Measurements from ENCODE around the gene IDH3A.
"Not testable (repeated sequence)": the region's sequence is repeated elsewhere in the genome, so short reads cannot be mapped to it uniquely, and the experiment has no call there.

Gene IDH3A

GRCh38 chr15:78129751-78130287, 19.3 kb upstream of the IDH3A start:
- DNase-seq = no peak

GRCh38 chr15:78130466-78131294, 18.5 kb upstream of the IDH3A start:
- DNase-seq = no peak

GRCh38 chr15:78131295-78132061, 17.7 kb upstream of the IDH3A start, which contains the start of gene CIB2:
TSS of gene CIB2 (minus strand) at chr15:78131445. CDS start at chr15:78131215, 230 bp downstream.
- peak; percentile 56 for DNase-seq

DNA sequence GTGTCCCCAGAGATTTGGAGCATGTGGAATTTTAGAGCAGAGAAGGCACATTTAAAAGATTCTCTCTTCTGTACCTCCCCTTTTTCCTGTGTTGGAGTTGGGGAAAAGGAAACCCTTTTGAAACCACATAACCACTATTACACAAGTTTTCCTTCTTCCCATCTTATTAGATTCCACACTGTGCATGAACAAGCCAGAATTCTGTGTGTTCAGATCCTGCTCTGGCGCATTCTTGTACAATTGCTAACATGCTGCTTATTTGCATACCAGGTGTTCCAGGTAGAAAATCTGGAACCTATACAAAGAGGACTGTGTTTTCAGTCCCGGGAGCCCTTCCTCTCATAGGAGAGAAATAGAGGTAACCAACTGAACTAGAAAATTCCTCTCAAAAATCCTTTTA, 15.4 kb upstream of the IDH3A start:
- no peak for DNase-seq

DNA sequence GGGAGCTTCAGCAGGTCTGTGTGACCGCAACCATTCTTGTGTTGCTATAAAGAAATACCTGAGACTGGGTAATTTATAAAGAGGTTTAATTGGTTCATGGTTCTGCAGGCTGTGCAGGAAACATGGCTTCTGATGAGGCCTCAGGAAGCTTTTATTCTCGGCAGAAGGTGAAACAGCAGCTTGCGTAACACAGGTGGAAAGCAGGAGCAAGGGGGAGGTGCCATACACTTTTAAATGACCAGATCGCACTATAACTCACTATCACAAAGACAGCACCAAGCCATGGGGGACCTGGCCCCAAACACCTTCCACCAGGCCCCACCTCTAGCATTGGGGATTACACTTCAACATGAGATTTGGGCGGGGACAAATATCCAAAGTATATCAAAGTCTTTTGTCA, 9.6 kb upstream of the IDH3A start:
- no peak for DNase-seq

DNA sequence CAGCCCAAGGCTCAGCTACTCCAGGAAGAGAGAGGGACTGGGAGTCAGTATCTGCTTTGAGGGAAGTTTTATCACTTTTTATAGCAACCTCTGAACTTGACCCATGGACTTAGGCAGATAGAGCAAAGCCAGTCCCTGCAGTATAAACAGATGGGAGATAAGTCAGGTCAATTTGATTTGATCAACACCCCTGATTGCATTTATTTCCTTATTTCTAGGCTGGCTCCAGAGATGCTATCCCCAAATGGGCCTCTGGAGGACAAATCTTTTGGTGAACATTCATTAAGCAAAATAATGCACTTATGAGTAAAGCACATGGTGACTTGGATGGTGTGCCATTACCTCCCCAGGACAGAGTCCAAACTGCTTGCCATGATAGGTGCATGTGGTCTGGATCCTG, 8.9 kb upstream of the IDH3A start:
- no peak for DNase-seq

- DNase-seq = no peak
Measured at GRCh38 chr15:78142332-78142731, 6.8 kb upstream of the IDH3A start.

DNA sequence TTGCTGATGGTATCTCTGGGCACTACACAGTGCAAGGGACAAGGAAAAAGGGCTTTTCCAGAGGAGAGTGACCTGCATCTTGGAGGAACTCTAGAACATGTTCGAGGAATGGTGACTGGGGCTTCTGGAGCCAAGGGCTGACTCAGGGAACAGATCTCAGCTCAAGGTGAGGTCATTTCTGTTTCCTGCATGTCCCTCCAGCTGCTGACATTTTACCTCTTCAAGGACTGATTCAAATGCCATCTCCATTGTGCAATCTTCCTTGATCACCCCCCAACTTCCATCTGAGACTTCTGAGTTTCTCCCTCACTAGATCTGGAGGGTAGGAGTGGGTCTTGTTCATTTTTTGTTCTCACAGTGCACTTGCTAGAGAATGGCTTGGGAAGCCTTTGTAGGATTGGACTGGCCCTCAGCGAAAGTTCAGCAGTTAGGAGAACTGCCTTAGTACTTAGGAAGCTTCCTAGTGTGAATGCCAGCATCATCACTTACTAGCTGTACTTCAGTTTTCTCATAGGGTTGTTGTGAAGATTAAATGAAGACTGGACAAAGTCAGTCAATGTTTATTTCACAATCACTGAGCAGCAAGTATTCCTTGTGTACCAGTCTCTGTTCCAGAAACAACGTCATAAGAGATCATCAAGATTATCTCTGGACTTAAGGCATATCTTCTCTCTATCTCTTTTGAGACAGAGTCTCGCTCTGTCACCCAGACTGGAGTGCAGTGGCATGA, 2.6 kb upstream of the IDH3A start:
- DNase-seq = no peak

DNA sequence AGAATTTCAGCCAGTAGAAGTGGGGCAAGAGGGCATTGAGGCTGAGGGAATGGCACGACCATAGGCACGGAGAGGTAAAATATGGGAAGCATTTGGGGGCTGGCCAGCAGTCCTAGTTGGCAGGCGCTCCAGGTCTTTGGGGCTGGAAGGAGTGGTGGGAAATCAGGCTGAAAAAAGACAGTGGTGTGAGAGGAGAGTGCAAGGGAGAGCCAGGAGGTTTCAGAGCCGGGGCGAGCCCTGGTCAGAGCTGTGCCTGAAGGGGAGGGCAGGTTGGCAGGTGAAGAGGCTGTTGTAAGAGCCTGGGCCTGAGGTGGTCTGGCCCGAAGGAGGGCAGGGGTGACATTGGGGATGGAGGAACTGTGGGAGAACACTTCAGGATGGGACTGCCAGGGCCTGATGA, 1.6 kb upstream of the IDH3A start:
- no peak for DNase-seq

DNA sequence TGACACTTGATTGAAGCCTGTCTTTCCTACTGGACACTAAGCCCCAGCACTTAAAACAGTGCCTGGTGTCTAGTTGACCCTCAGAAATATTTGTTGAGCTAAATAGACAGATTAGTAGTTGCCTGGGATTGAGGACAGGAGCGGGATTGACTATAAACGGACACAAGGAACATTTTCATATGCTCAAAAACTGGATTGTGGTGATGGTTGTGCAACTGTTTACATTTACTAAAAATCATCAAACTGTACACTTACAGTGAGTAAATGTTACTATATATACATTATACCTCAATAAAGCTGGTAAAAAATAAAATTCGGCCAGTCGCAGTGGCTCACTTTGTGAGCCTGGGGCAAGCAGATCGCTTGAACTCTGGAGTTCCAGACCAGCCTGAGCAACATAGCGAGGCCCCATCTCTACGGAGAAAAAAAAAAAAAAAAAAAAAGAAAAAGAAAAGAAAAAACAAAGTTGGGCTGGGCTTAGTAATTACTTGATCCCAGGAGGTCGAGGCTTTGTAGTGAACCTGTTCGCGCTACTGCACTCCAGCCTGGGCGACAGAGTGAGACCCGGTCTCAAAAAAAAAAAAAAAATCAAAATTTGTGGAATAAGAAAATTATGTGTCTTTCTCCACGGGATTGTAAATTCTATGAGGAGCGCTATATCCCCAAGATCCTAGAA, 632 bp upstream of the IDH3A start:
- DNase-seq = no peak

DNA sequence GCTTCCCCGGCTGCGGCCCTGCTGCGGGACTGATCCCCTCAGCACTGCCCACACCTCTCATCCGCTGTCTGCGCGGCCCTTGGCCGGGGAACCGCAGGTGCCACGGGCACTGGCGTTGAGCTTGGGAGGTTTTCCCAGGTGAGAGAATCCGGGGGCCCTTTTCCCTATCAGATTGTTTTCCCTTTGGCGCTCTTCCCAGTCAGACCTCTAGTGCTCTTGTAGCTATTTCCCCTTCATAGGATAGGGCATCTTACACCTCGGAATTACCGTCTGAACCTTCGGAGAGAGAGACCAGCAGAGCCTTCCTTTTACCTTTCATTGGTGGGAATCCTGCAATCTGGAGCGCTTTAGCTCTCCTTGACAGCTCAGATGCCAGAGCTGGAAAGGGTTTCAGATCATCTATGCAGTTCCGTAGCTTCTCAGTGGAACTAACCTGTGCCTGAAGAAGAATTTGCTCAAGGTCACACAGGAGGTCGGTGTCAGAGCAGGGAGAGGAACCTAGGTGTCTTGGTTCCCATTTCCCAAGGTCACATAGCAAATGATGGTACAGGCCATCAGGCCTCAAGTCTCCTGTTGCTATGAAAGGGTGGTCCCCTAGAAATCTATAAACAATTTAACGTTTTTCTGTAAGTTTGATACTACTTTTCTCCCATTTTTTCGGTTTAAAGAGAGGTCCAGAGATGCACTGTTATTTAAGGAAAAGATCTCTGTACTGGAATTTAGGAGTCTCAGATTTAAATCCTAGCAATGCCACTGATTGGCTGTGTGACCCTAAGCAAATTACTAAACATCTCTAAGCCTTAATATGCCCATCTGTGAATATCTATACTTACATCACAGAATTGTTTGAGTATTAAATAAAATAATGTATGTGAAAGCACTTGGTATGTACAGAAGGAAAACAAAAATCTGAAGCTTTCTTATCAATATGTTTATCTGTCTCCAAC, 916 bp downstream of the IDH3A start:
- no peak for DNase-seq

- not testable (repeated sequence) for DNase-seq
Measured at GRCh38 chr15:78151075-78151474, 1.9 kb downstream of the IDH3A start.

DNA sequence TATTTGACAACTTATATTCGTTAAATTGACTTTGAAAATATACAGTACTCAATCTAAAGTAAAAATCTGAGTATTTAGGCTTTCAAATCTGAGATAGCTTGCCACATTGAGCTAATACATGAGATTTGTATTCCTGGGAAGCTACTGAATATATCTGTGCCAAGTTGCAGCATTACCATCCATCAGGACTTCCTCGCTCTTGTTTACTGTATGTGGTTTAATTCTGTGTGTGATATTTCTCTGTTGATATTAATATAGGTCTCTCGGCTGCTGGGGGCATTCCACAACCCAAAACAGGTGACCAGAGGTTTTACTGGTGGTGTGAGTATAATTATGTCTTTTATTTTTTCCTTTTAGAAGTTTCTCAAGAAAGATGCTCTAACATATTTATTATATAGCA, 5.8 kb downstream of the IDH3A start:
- no peak for DNase-seq

GRCh38 chr15:78155355-78155939, 6.3 kb downstream of the IDH3A start:
- no peak for DNase-seq

DNA sequence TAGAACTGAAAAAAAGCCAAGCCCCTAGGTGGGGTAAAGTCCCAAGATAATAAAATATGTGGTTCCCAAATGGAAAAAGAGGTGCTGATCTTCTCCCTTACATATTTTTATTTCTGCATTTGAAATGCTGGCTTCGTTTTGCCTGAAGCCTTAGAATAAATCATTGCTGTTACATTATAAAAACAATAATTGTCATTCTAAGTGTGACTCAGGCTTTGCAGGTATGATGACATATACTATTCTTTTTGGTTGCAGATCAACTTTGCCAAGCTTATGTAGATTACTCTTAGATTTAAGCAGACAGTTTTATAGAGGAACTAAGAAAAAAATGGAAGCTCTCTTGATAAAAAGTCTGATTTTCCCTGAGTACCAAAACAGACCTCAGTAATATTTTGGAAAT, 7.5 kb downstream of the IDH3A start:
- no peak for DNase-seq

GRCh38 chr15:78157203-78157602, 8.0 kb downstream of the IDH3A start:
- DNase-seq = no peak

- DNase-seq = no peak
Measured at GRCh38 chr15:78159395-78159794, 10.2 kb downstream of the IDH3A start.

DNA sequence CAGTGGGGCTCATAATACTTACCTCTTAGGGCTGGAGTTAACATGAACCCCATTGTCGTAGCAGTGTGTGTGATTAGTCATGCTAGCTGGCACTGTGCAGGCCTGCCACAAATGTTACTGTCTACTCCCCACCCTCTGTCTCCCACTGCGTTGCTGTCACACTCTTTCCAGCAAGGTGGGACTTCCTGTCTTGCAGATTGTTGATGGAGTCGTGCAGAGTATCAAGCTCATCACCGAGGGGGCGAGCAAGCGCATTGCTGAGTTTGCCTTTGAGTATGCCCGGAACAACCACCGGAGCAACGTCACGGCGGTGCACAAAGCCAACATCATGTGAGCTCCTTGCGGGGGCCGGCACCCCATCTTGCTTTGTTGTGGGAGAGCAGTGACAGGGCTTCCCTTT, 12.9 kb downstream of the IDH3A start:
- no peak for DNase-seq

- no peak for DNase-seq
Measured at GRCh38 chr15:78164010-78164409, 14.8 kb downstream of the IDH3A start.

DNA sequence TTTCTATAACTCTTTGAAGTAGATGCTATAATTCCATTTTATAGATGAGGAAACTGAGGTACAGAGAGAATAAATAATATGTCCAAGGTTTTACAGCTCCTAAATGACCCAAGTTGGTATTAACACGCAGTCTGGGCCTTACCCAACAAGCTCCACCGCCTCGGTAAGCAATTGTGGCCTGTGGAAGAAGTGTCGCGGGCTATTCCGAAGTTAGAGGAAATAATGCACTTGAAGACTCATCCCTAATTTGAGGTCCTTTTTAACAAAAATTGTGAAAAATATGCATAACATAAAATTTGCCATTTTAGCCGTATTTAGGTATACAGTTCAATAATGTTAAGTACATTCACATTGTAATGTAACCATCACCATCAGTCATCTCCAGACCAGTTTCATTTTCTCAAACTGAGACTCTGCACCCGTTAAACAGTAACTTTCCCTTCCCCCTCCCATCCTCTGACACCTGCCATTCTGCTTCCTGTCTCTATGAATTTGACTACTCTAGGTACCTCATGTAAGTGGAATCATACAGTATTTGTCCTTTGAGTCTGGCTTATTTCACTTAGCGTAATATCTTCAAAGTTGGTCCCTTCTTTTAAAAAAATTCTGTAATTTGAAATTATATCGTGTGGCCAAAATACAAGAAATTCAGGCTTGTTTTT, 18.2 kb downstream of the IDH3A start:
- no peak for DNase-seq

DNA sequence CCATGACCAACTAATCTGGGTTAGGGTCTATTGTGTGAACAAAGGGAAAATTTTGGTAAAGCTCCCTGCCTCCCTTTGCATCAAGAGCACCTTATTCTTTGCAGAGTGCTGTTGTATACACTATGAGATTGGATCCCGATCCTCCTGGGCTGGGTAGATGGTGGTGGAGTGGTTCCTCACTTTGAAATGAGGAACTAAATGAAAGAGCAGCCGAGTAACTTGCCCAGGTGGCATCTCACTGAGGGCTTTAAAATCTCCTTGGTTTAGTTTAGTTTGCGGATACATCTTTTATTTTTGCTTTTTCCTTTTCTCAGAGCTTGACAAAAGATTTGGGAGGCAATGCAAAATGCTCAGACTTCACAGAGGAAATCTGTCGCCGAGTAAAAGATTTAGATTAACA, 19.4 kb downstream of the IDH3A start:
- no peak for DNase-seq

Data from NCI-H226 (cell line).